Activated CD4-positive, CD25-positive, alpha-beta regulatory T cell treated with anti-CD3 and anti-CD28 coated beads, Interleukin-2, amount 50 U/mL, for 72 hours (primary cell): ENCODE data around the gene CLDN11.

Source experiments
- DNase-seq: peaks from one replicate; pipeline ENCODE4 v3.0.0; 2021

Gene CLDN11

DNA sequence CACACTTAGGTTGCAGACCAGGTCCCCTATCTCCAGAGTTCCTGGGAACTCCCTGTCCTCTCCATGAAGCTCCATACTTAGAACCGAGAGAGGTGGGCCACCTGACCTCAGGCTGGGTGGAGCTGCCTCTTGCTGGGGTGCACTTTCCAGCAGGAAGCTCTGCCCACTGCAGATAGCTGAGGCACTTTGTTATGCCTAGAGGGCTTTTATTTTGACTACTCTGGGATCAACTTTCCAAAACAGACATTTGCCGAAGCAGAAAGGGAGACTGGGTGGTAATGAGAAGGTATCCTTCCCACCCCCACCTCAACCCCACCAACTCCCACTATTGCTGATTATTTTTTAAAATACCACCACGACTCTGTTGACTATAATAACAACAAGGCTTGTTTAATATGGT lies 54.7 kb downstream of the CLDN11 start:
- no peak for DNase-seq

DNA sequence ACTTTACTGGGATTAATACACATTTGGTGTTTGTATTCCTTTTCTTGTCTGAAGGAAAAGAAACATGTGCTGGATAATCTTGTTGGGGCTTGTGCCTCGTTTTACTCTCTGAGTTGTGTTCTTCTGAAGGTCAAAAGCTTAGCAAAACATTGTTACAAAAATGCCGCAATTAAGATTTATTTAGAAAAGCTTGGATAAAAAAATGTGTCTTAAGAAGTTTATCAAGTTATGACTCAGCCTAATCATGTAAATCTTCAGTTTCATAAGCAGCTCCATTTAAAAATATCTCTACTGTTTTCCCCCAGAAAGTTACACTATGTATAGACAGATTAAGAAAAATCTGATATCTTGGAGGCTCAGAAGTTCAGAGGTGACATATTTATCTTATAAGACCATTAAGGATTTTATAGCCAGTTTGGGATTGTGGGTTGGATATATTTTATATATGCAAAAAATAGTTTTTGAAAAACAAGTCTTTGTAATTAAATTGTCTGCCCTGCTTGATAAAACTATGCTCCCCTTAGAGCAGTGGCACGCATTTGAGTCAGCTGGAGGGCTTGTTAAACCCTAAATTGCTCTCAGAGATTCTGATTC lies 56.5 kb downstream of the CLDN11 start:
- no peak for DNase-seq

DNA sequence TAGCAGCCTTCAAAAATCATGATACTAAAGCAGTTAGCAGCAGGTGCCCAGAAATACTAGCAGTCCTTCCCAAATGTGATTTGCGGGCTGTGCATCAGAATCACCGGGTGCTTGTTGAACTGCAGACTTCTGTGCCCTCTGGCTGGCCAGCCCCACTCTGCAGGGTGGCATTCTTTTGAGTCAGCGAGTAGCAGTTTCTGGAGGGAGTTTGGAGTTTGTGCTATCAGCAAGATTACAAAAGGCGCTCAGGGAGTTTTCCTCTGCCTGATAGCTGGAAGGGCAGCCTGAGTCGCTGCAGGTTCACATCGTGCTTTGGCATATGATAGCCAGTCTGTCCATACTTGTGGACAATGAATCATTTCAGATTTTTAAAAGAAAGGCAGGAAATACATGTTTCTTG lies 57.6 kb downstream of the CLDN11 start:
- no peak for DNase-seq

DNA sequence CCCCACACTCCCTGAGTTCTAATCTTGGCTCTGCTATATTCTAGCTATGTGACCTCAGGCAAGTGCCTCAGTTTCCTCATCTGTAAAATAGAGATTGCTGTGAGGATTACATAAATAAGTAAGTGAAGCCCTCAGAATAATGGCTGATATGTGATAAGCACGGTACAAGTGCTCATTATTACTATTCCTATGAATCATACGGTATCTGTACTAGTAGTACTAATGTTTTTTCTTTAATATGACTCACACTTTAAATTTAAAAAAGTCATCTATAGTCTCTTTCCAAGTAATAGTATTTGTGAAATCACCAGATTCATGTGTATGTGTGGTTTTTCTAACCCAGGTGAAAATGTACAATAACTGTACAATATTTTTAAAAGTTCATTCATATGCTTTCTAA lies 58.7 kb downstream of the CLDN11 start:
- no peak for DNase-seq

DNA sequence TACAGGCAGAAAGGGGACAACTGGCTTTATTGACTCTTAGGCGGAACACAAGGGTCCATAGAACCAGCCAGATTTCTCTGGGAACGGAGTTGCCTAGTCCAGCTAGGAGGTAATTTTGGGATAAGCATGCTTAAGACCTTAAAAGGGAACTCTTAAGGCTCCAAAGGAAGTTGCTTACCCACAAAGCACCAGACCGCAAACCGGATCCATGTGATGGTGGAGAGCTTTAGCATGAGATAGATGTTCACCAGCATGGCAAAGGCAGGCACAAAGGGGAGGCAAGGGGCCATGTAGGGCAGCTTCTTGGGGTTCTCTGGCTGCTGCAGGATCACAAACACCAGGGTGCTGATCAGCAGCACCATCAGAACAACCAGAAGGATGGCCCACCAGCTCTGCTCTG lies 61.4 kb downstream of the CLDN11 start:
- no peak for DNase-seq

DNA sequence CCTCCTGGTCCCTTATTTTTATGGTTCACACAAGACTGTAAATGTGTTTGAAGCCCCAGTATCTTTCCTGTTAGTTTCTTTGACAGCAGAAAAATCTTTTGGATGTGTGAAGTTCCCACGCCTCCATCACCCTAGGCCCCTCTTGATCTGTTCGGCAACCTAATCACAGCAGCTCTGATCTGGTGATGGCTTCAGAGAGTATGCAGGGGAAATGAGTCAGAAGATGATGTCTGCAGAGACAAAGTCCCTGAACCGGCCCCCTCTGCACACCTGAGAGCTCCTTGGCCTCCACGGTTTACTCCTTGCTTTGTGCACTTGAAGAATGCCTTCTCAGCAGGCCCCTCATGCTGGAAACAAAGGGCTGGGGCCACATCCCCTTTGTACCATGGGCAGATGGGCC lies 63.5 kb downstream of the CLDN11 start:
- no peak for DNase-seq

DNA sequence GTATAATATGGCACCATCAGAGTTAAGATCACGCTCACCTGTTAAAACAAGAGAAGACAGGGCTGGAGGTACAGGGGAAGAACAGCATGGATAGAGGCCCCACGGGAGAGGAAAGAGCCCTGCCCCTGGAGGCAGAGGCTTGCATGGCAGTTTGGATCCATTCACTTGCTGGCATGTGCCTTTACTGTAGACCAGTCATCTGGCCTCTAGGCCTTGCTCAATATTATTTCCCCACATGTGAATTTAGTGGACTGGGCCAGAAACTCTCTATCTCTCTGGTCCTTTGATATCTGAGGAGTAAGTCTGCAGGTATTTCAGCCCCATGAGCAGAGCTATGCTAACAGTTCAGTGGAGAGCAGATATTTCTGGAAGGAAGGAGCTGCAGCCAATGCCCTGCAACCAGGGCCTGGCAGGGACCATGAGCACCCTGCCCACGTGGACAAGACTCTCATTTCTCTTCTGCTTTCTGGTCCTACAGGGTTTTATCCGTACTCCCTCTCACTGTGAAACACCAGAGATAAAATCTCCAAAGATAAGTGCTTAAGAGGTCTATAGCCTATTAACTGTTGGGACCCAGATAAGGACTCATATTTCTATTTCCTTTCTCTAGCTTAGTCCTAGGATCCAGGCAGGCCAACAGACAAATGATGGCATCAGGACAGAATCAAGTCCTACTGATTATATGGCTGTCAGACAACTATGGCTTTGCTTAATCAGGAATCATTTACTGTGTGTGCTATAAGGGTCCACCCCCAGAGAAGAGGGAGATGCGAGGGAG lies 65.0 kb downstream of the CLDN11 start:
- DNase-seq = no peak
